CD4-positive, CD25-positive, alpha-beta regulatory T cell (primary cell): ENCODE data around the gene GAB2. TPM values are rescaled to one million over a fixed set of nuclear protein-coding genes. Genes with fewer than 3 reads are reported as not detected.

Experiments used
- ATAC-seq, 2 donors: fragments of 150-1000 bp; cut with Tn5 transposase; one replicate each; pipeline ENCODE4 v1.10.0; 2021; ENCODE audit warnings: low read depth in 2 of 2, moderate number of reproducible peaks in 2 of 2, moderate library complexity in 1 of 2
- DNase-seq, 3 donors: peaks; one replicate each; pipeline versions ENCODE4 v3.0.0 to v3.0.0-alpha.2; 2012 to 2022; ENCODE audit warnings: mixed read lengths in 1 of 3
- H3K27ac ChIP-seq: one replicate; pipeline ENCODE4 v1.7.0; 2013; ENCODE audit warnings: mild to moderate bottlenecking, low read length; ENCODE audit not compliant: insufficient read depth, poor library complexity, severe bottlenecking
- H3K27me3 ChIP-seq: one replicate; pipeline ENCODE4 v1.7.0; 2013; ENCODE audit warnings: low read length; ENCODE audit not compliant: control insufficient read depth, insufficient read depth
- H3K36me3 ChIP-seq: one replicate; pipeline ENCODE4 v1.7.0; 2013; ENCODE audit warnings: mild to moderate bottlenecking, low read length, moderate library complexity; ENCODE audit not compliant: control insufficient read depth, insufficient read depth
- H3K4me1 ChIP-seq: 2 replicates; pipeline ENCODE4 v1.7.0; 2013; ENCODE audit warnings: mild to moderate bottlenecking, low read length; ENCODE audit not compliant: insufficient read depth, control insufficient read depth, poor library complexity, severe bottlenecking
- H3K4me3 ChIP-seq: one replicate; pipeline ENCODE4 v1.7.0; 2013; ENCODE audit warnings: low read depth, mild to moderate bottlenecking, low read length, moderate library complexity
- H3K9me3 ChIP-seq, 2 experiments: 1 replicate in 1 of 2; 2 replicates in 1 of 2; pipeline ENCODE4 v1.7.0; 2013; ENCODE audit warnings: low read length in 2 of 2, mild to moderate bottlenecking in 1 of 2, moderate library complexity in 1 of 2; ENCODE audit not compliant: control insufficient read depth in 2 of 2
- H3K27ac Mint-ChIP-seq, 3 donors: one replicate each; pipeline ENCODE4 v1.8.0; 2020 to 2022; ENCODE audit warnings: mild to moderate bottlenecking in 3 of 3, mixed read lengths in 3 of 3, moderate library complexity in 2 of 3
- H3K27me3 Mint-ChIP-seq: one replicate; pipeline ENCODE4 v1.8.0; 2022; ENCODE audit warnings: mild to moderate bottlenecking, mixed read lengths
- H3K36me3 Mint-ChIP-seq: one replicate; pipeline ENCODE4 v1.8.0; 2020; ENCODE audit warnings: mixed read lengths
- H3K4me1 Mint-ChIP-seq, 4 donors: one replicate each; pipeline ENCODE4 v1.8.0; 2020 to 2022; ENCODE audit warnings: mixed read lengths in 4 of 4, mild to moderate bottlenecking in 1 of 4
- H3K4me3 Mint-ChIP-seq, 4 donors: one replicate each; pipeline ENCODE4 v1.8.0; 2020 to 2022; ENCODE audit warnings: mild to moderate bottlenecking in 4 of 4, mixed read lengths in 4 of 4, moderate library complexity in 3 of 4
- H3K9me3 Mint-ChIP-seq, 7 donors: one replicate each; pipeline ENCODE4 v1.8.0; 2020 to 2022; ENCODE audit warnings: mixed read lengths in 7 of 7, mild to moderate bottlenecking in 3 of 7, moderate library complexity in 2 of 7
- polyA plus RNA-seq, 4 donors: library from polyadenylated mRNA; unstranded; fragments of 300-500 nt; fragmentation: Illumina TruSeq; gene quantifications; one replicate each; pipeline ENCODE4 v1.2.3, GENCODE V29; 2021
- total RNA-seq: library from RNA; stranded (reverse); gene quantifications from one replicate; pipeline ENCODE4 v1.2.3, GENCODE V29; 2022

The GAB2 gene
- total and polyA plus RNA-seq, 5 donors from 2014 or later: 0.05 to 15.7 (median 0.56) TPM

- H3K9me3 ChIP-seq: no peaks in the 10 kb centered on the region
- H3K4me3 ChIP-seq: no peak overlapping the region
- no peaks in the 10 kb centered on the region for H3K9me3 Mint-ChIP-seq
- H3K27me3 Mint-ChIP-seq: no peaks in the 10 kb centered on the region
- no peaks in the 10 kb centered on the region for H3K27me3 ChIP-seq
- no peak overlapping the region for H3K4me3 Mint-ChIP-seq
- H3K4me1 ChIP-seq: no peaks in the 10 kb centered on the region
- H3K27ac ChIP-seq: no peak overlapping the region
- no peak overlapping the region for H3K27ac Mint-ChIP-seq
- ATAC-seq: no peak
- peaks cover 16% of the 10 kb centered on the region for H3K36me3 ChIP-seq
- peaks cover 0 to 4% (median 0%) of the 10 kb centered on the region in 4 donors for H3K4me1 Mint-ChIP-seq
- DNase-seq: no peak
- H3K36me3 Mint-ChIP-seq: peaks cover 32% of the 10 kb centered on the region
Observed at GRCh38 chr11:78438298-78438975, 20.8 kb upstream of the GAB2 start.

- Histone ChIP-seq H3K9me3 (no peaks in the 10 kb centered on the region), H3K27me3 (no peaks in the 10 kb centered on the region), H3K27ac (no peak overlapping the region), H3K4me1 (no peaks in the 10 kb centered on the region), H3K36me3 (peaks cover 7% of the 10 kb centered on the region), H3K4me3 (no peak overlapping the region)
- H3K9me3 Mint-ChIP-seq: no peaks in the 10 kb centered on the region
- H3K27me3 Mint-ChIP-seq: no peaks in the 10 kb centered on the region
- H3K4me3 Mint-ChIP-seq: no peak overlapping the region
- DNase-seq: no peak
- H3K4me1 Mint-ChIP-seq: peaks cover 3 to 8% (median 4%) of the 10 kb centered on the region in 4 donors
- H3K36me3 Mint-ChIP-seq: peaks cover 13% of the 10 kb centered on the region
- ATAC-seq: no peak
- H3K27ac Mint-ChIP-seq: no peak overlapping the region
Observed at GRCh38 chr11:78432956-78433355, 15.3 kb upstream of the GAB2 start.

DNA sequence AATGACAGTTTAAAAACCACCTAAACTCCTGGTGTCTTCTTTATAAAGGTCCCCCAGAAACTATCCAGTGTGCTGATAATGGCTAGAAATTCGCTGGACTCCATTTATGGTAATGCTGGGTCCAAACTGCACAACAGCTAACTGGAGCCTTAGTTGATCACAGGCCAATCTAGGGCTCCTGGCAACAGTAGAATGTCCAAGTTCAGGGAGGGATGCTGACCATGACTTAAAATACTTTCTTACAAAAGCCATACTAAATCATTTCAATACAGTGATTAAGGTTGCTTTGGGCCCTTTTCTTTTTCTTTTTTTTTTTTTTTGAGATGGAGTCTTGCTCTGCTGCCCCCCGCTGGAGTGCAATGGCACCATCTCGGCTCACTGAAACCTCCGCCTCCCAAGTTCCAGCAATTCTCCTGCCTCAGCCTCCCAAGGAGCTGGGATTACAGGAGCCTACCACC is 14.5 kb upstream of the GAB2 start:
- Mint-ChIP-seq H3K36me3 (peaks cover 9% of the 10 kb centered on the region), H3K27me3 (no peaks in the 10 kb centered on the region), H3K9me3 (no peaks in the 10 kb centered on the region), H3K27ac (no peak overlapping the region), H3K4me3 (no peak overlapping the region), H3K4me1 (peaks cover 3 to 8% (median 4%) of the 10 kb centered on the region in 4 donors)
- no peak for ATAC-seq
- no peaks in the 10 kb centered on the region for H3K27me3 ChIP-seq
- H3K4me1 ChIP-seq: no peaks in the 10 kb centered on the region
- no peaks in the 10 kb centered on the region for H3K9me3 ChIP-seq
- peaks cover 4% of the 10 kb centered on the region for H3K36me3 ChIP-seq
- H3K4me3 ChIP-seq: no peak overlapping the region
- no peak overlapping the region for H3K27ac ChIP-seq
- peak in 1 of 3 donors; percentile 37 for DNase-seq

DNA sequence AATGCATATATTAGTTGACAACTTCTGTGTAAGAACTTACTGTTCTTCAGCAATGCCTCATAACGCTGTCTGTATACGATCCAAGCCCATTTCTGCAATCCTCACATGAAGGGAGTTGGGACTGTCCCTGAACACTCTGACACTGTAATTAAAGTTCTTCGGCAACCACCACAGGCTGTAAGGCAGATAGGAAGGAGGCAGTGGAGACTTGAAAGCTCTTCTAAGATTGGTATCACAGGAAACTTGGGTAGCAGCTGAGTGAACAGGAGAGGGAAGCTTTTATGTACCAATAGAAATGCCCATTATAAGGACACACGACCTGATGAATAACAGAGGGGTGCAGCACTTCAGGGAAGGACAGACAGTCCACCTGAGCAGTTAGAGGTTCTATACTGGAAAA is 12.0 kb upstream of the GAB2 start:
- Mint-ChIP-seq H3K27ac (peak overlapping the region in 2 of 3 donors; percentile 21 to 79), H3K4me1 (peaks cover 3 to 11% (median 4%) of the 10 kb centered on the region in 4 donors), H3K36me3 (peaks cover 8% of the 10 kb centered on the region), H3K27me3 (no peaks in the 10 kb centered on the region), H3K9me3 (no peaks in the 10 kb centered on the region), H3K4me3 (no peak overlapping the region)
- DNase-seq: peak in 1 of 3 donors; percentile 51
- H3K4me3 ChIP-seq: no peak overlapping the region
- no peak overlapping the region for H3K27ac ChIP-seq
- no peaks in the 10 kb centered on the region for H3K9me3 ChIP-seq
- ATAC-seq: peak in 1 of 2 donors; percentile 34
- H3K36me3 ChIP-seq: no peaks in the 10 kb centered on the region
- no peaks in the 10 kb centered on the region for H3K4me1 ChIP-seq
- no peaks in the 10 kb centered on the region for H3K27me3 ChIP-seq

GRCh38 chr11:78429209-78429608 is 11.6 kb upstream of the GAB2 start:
- Mint-ChIP-seq H3K4me3 (no peak overlapping the region), H3K27ac (no peak overlapping the region), H3K27me3 (no peaks in the 10 kb centered on the region), H3K4me1 (peaks cover 3 to 14% (median 4%) of the 10 kb centered on the region in 4 donors), H3K36me3 (peaks cover 8% of the 10 kb centered on the region), H3K9me3 (no peaks in the 10 kb centered on the region)
- no peak overlapping the region for H3K4me3 ChIP-seq
- no peak overlapping the region for H3K27ac ChIP-seq
- no peaks in the 10 kb centered on the region for H3K36me3 ChIP-seq
- no peak for DNase-seq
- ATAC-seq: no peak
- H3K4me1 ChIP-seq: no peaks in the 10 kb centered on the region
- H3K27me3 ChIP-seq: no peaks in the 10 kb centered on the region
- no peaks in the 10 kb centered on the region for H3K9me3 ChIP-seq

DNA sequence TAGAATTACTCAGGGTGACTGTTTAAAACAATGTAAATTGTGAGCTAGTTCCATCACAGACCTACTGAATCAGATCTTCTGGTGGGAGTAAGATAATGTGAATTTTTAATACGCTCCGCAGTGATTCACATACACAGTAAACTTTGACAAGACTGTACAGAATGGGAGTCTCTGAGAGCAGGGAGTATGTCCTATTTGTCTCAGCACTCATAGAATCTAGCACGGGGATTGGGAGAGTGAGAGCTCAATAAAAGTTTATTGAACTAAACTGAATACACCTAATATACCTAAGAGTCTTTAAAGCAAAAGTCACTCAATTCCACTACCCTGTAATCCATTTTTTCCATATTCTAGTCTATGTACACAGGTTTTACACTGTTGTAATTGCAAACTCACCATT is 11.2 kb upstream of the GAB2 start:
- Mint-ChIP-seq H3K4me1 (peaks cover 3 to 14% (median 4%) of the 10 kb centered on the region in 4 donors), H3K36me3 (peaks cover 8% of the 10 kb centered on the region), H3K4me3 (no peak overlapping the region), H3K27ac (no peak overlapping the region), H3K27me3 (no peaks in the 10 kb centered on the region), H3K9me3 (no peaks in the 10 kb centered on the region)
- Histone ChIP-seq H3K9me3 (no peaks in the 10 kb centered on the region), H3K27ac (no peak overlapping the region), H3K4me1 (no peaks in the 10 kb centered on the region), H3K36me3 (no peaks in the 10 kb centered on the region), H3K27me3 (no peaks in the 10 kb centered on the region), H3K4me3 (no peak overlapping the region)
- DNase-seq (no peak), ATAC-seq (no peak)

DNA sequence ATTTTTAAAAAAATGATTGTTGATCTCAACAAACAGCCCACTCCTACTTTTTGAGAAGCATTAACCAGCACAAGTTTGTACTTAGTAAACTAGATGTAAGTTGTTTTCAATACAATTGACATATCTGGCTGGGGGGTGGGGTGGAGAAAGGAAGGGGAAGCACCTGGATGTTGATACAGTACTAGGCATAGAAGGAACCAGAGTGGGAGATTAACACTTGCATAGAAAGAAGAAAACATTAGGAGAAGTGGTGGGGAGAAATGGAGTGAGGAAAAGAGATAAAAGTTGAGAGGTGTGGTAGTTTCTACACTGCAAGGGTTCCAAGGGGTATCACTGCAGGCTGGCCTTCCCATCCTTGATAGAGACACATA is 10.6 kb upstream of the GAB2 start:
- no peaks in the 10 kb centered on the region for H3K9me3 ChIP-seq
- Mint-ChIP-seq H3K9me3 (no peaks in the 10 kb centered on the region), H3K4me3 (no peak overlapping the region), H3K27me3 (no peaks in the 10 kb centered on the region), H3K36me3 (peaks cover 8% of the 10 kb centered on the region), H3K27ac (no peak overlapping the region), H3K4me1 (peaks cover 3 to 14% (median 4%) of the 10 kb centered on the region in 4 donors)
- no peaks in the 10 kb centered on the region for H3K36me3 ChIP-seq
- ATAC-seq (no peak), DNase-seq (no peak)
- no peaks in the 10 kb centered on the region for H3K4me1 ChIP-seq
- H3K27me3 ChIP-seq: no peaks in the 10 kb centered on the region
- H3K4me3 ChIP-seq: no peak overlapping the region
- no peak overlapping the region for H3K27ac ChIP-seq

GRCh38 chr11:78427615-78428265 is 10.1 kb upstream of the GAB2 start:
- Histone ChIP-seq H3K4me3 (no peak overlapping the region), H3K27me3 (no peaks in the 10 kb centered on the region), H3K4me1 (no peaks in the 10 kb centered on the region), H3K27ac (no peak overlapping the region), H3K36me3 (no peaks in the 10 kb centered on the region), H3K9me3 (no peaks in the 10 kb centered on the region)
- no peak overlapping the region for H3K27ac Mint-ChIP-seq
- no peaks in the 10 kb centered on the region for H3K9me3 Mint-ChIP-seq
- H3K36me3 Mint-ChIP-seq: peaks cover 8% of the 10 kb centered on the region
- DNase-seq (no peak), ATAC-seq (peak in 1 of 2 donors; percentile 34)
- peak overlapping the region in 1 of 4 donors; percentile 29 for H3K4me3 Mint-ChIP-seq
- H3K27me3 Mint-ChIP-seq: no peaks in the 10 kb centered on the region
- peaks cover 3 to 14% (median 4%) of the 10 kb centered on the region in 4 donors for H3K4me1 Mint-ChIP-seq
